ENCODE results near the gene LRRC49. TPM values are rescaled to one million over a fixed set of nuclear protein-coding genes. Genes with fewer than 3 reads are reported as not detected.
"Not testable (repeated sequence)": the region's sequence is repeated elsewhere in the genome, so short reads cannot be mapped to it uniquely, and the experiment has no call there.

The LRRC49 gene
- total RNA-seq, 2 donors from 2014 or later, result 9.8 to 13.3 TPM

- Histone ChIP-seq H3K4me3 (no peak overlapping the region), H3K4me1 (replicated peaks) (peaks cover 8% of the 10 kb centered on the region), H3K27me3 (replicated peaks; ENCODE audit: insufficient read depth) (no peaks in the 10 kb centered on the region), H3K9me3 (no peaks in the 10 kb centered on the region), H3K27ac (no peak overlapping the region), H3K36me3 (no peaks in the 10 kb centered on the region)
- TF ChIP-seq CTCF (IDR thresholded peaks at IDR 0.05), result no peak
- TF ChIP-seq POLR2A (IDR thresholded peaks at IDR 0.05), result no peak
- no peak for TF ChIP-seq POLR2AphosphoS5 (IDR thresholded peaks at IDR 0.05)
- intact Hi-C loops (cut with DNase I), result no loop called here
- DNase-seq (ENCODE audit: low spot score), result no peak
Measured at GRCh38 chr15:70998319-70998718, 105.7 kb downstream of the LRRC49 start.

GRCh38 chr15:71002316-71002715 lies 109.7 kb downstream of the LRRC49 start:
- intact Hi-C loops (cut with DNase I), result no loop called here
- H3K4me3 ChIP-seq, result no peak overlapping the region
- no peaks in the 10 kb centered on the region for H3K27me3 ChIP-seq (replicated peaks; ENCODE audit: insufficient read depth)
- DNase-seq (ENCODE audit: low spot score), result no peak
- H3K9me3 ChIP-seq, result no peaks in the 10 kb centered on the region
- H3K4me1 ChIP-seq (replicated peaks), result no peaks in the 10 kb centered on the region
- no peak overlapping the region for H3K27ac ChIP-seq
- TF ChIP-seq POLR2AphosphoS5 (IDR thresholded peaks at IDR 0.05) (no peak), POLR2A (IDR thresholded peaks at IDR 0.05) (no peak), CTCF (IDR thresholded peaks at IDR 0.05) (no peak)
- 60% methylated on average over 1 of the region's 1 CpG for WGBS
- no peaks in the 10 kb centered on the region for H3K36me3 ChIP-seq

GRCh38 chr15:71003319-71003718 lies 110.7 kb downstream of the LRRC49 start:
- no peak for DNase-seq (ENCODE audit: low spot score)
- H3K36me3 ChIP-seq, result no peaks in the 10 kb centered on the region
- no peaks in the 10 kb centered on the region for H3K27me3 ChIP-seq (replicated peaks; ENCODE audit: insufficient read depth)
- no peaks in the 10 kb centered on the region for H3K4me1 ChIP-seq (replicated peaks)
- no peak overlapping the region for H3K27ac ChIP-seq
- no peaks in the 10 kb centered on the region for H3K9me3 ChIP-seq
- no peak overlapping the region for H3K4me3 ChIP-seq
- TF ChIP-seq CTCF (IDR thresholded peaks at IDR 0.05), result no peak
- intact Hi-C loops (cut with DNase I), result no loop called here

- H3K27ac ChIP-seq; H3K9me3 ChIP-seq; H3K4me1 ChIP-seq (replicated peaks); H3K4me3 ChIP-seq; H3K36me3 ChIP-seq; DNase-seq (ENCODE audit: low spot score); H3K27me3 ChIP-seq (replicated peaks; ENCODE audit: insufficient read depth); intact Hi-C loops (cut with DNase I): not testable (repeated sequence)
- over 99% methylated on average over 4 of the region's 4 CpGs for WGBS
Measured at GRCh38 chr15:71004506-71004905, 111.9 kb downstream of the LRRC49 start.

GRCh38 chr15:71005895-71006294 lies 113.3 kb downstream of the LRRC49 start:
- DNase-seq (ENCODE audit: low spot score), result no peak
- WGBS, result 33% methylated on average over 1 of the region's 1 CpG
- no peak overlapping the region for H3K4me3 ChIP-seq
- no peaks in the 10 kb centered on the region for H3K4me1 ChIP-seq (replicated peaks)
- no peaks in the 10 kb centered on the region for H3K27me3 ChIP-seq (replicated peaks; ENCODE audit: insufficient read depth)
- intact Hi-C loops (cut with DNase I), result no loop called here
- no peaks in the 10 kb centered on the region for H3K36me3 ChIP-seq
- TF ChIP-seq POLR2A (IDR thresholded peaks at IDR 0.05) (no peak), POLR2AphosphoS5 (IDR thresholded peaks at IDR 0.05) (no peak), CTCF (IDR thresholded peaks at IDR 0.05) (no peak)
- no peak overlapping the region for H3K27ac ChIP-seq
- no peaks in the 10 kb centered on the region for H3K9me3 ChIP-seq
